Measurements from ENCODE around the gene C1QTNF12. TPM values are rescaled to one million over a fixed set of nuclear protein-coding genes. Genes with fewer than 3 reads are reported as not detected.

Gene C1QTNF12
- total RNA-seq, 1 donor = 0.36 TPM

GRCh38 chr1:1228596-1229321 is 17.8 kb downstream of the C1QTNF12 start:
- H2AFZ ChIP-seq (ENCODE audit: low read length) = no peak overlapping the region
- DNase-seq (ENCODE audit: insufficient read length, low spot score, missing footprints) = no peak
- H3K79me2 ChIP-seq (ENCODE audit: insufficient read depth, low read length) = peaks cover 91% of the 10 kb centered on the region
- peaks cover 54% of the 10 kb centered on the region for H4K20me1 ChIP-seq (ENCODE audit: insufficient read depth, low read length)
- no peak overlapping the region for H3K4me2 ChIP-seq (ENCODE audit: insufficient read depth, low read length)
- H3K4me3 ChIP-seq (ENCODE audit: insufficient read depth, low read length) = no peak overlapping the region
- H3K36me3 ChIP-seq (ENCODE audit: insufficient read depth, low read length) = peaks cover 12% of the 10 kb centered on the region
- H3K9me3 ChIP-seq (ENCODE audit: low read depth, low read length) = no peaks in the 10 kb centered on the region
- peaks cover 13% of the 10 kb centered on the region for H3K4me1 ChIP-seq (ENCODE audit: insufficient read depth, low read length)
- no peaks in the 10 kb centered on the region for H3K27me3 ChIP-seq (ENCODE audit: insufficient read depth, low read length)
- no peak overlapping the region for H3K27ac ChIP-seq (ENCODE audit: low read depth, low read length)
- TF ChIP-seq CTCF (IDR thresholded peaks at IDR 0.05; ENCODE audit: extremely low read depth, low read depth, low read length) = no peak

GRCh38 chr1:1228187-1228586 is 18.3 kb downstream of the C1QTNF12 start:
- Histone ChIP-seq H4K20me1 (ENCODE audit: insufficient read depth, low read length) (peaks cover 57% of the 10 kb centered on the region), H3K9me3 (ENCODE audit: low read depth, low read length) (no peaks in the 10 kb centered on the region), H3K36me3 (ENCODE audit: insufficient read depth, low read length) (peaks cover 14% of the 10 kb centered on the region), H3K4me3 (ENCODE audit: insufficient read depth, low read length) (no peak overlapping the region), H3K4me1 (ENCODE audit: insufficient read depth, low read length) (peaks cover 13% of the 10 kb centered on the region), H3K4me2 (ENCODE audit: insufficient read depth, low read length) (no peak overlapping the region), H2AFZ (ENCODE audit: low read length) (no peak overlapping the region), H3K79me2 (ENCODE audit: insufficient read depth, low read length) (peaks cover 85% of the 10 kb centered on the region), H3K27ac (ENCODE audit: low read depth, low read length) (no peak overlapping the region), H3K27me3 (ENCODE audit: insufficient read depth, low read length) (no peaks in the 10 kb centered on the region)
- no peak for TF ChIP-seq CTCF (IDR thresholded peaks at IDR 0.05; ENCODE audit: extremely low read depth, low read depth, low read length)
- no peak for DNase-seq (ENCODE audit: insufficient read length, low spot score, missing footprints)

GRCh38 chr1:1227386-1227785 is 19.1 kb downstream of the C1QTNF12 start:
- Histone ChIP-seq H4K20me1 (ENCODE audit: insufficient read depth, low read length) (peaks cover 62% of the 10 kb centered on the region), H3K4me3 (ENCODE audit: insufficient read depth, low read length) (no peak overlapping the region), H3K4me2 (ENCODE audit: insufficient read depth, low read length) (no peak overlapping the region), H3K27ac (ENCODE audit: low read depth, low read length) (no peak overlapping the region), H2AFZ (ENCODE audit: low read length) (no peak overlapping the region), H3K9me3 (ENCODE audit: low read depth, low read length) (no peaks in the 10 kb centered on the region), H3K36me3 (ENCODE audit: insufficient read depth, low read length) (peaks cover 22% of the 10 kb centered on the region), H3K27me3 (ENCODE audit: insufficient read depth, low read length) (no peaks in the 10 kb centered on the region), H3K79me2 (ENCODE audit: insufficient read depth, low read length) (peaks cover 82% of the 10 kb centered on the region), H3K4me1 (ENCODE audit: insufficient read depth, low read length) (peaks cover 13% of the 10 kb centered on the region)
- no peak for TF ChIP-seq CTCF (IDR thresholded peaks at IDR 0.05; ENCODE audit: extremely low read depth, low read depth, low read length)
- no peak for DNase-seq (ENCODE audit: insufficient read length, low spot score, missing footprints)

GRCh38 chr1:1226566-1227362 is 19.8 kb downstream of the C1QTNF12 start:
- DNase-seq (ENCODE audit: insufficient read length, low spot score, missing footprints) = no peak
- Histone ChIP-seq H3K79me2 (ENCODE audit: insufficient read depth, low read length) (peaks cover 81% of the 10 kb centered on the region), H3K4me1 (ENCODE audit: insufficient read depth, low read length) (peaks cover 13% of the 10 kb centered on the region), H3K36me3 (ENCODE audit: insufficient read depth, low read length) (peaks cover 26% of the 10 kb centered on the region), H3K9me3 (ENCODE audit: low read depth, low read length) (no peaks in the 10 kb centered on the region), H3K27ac (ENCODE audit: low read depth, low read length) (no peak overlapping the region), H3K27me3 (ENCODE audit: insufficient read depth, low read length) (no peaks in the 10 kb centered on the region), H3K4me2 (ENCODE audit: insufficient read depth, low read length) (no peak overlapping the region), H3K4me3 (ENCODE audit: insufficient read depth, low read length) (no peak overlapping the region), H2AFZ (ENCODE audit: low read length) (no peak overlapping the region), H4K20me1 (ENCODE audit: insufficient read depth, low read length) (peaks cover 62% of the 10 kb centered on the region)
- no peak for TF ChIP-seq CTCF (IDR thresholded peaks at IDR 0.05; ENCODE audit: extremely low read depth, low read depth, low read length)

Measured in osteoblast (primary cell).